CD4-positive, alpha-beta T cell treated with Interleukin-21 for 1 hour (primary cell): ENCODE results near the gene SLC25A6.
"Not testable (repeated sequence)": the region's sequence is repeated elsewhere in the genome, so short reads cannot be mapped to it uniquely, and the experiment has no call there.

Experiments
- DNase-seq: peaks from one replicate; pipeline ENCODE4 v3.0.0-alpha.2; 2020

The SLC25A6 gene

GRCh38 chrX:1351981-1352714 lies 39.8 kb downstream of the SLC25A6 start:
- no peak for DNase-seq

- not testable (repeated sequence) for DNase-seq
These were observed 42.3 kb downstream of the SLC25A6 start for GRCh38 chrX:1349606-1350005.

- no peak for DNase-seq
These were observed 50.2 kb downstream of the SLC25A6 start for GRCh38 chrX:1341545-1342184.

GRCh38 chrX:1336948-1337779 lies 54.7 kb downstream of the SLC25A6 start:
- no peak for DNase-seq

- peak; percentile 25 for DNase-seq
These were observed 55.5 kb downstream of the SLC25A6 start, which contains the start of gene IL3RA for GRCh38 chrX:1336331-1336943. Gene IL3RA, plus strand, starts transcription at chrX:1336785. Its CDS starts 4,981 bp downstream, at chrX:1341766.
